Panc1 (cell line): ENCODE data around the gene SPTBN1.

ENCODE experiments used
- CTCF ChIP-seq: fragments of 450-650 bp; IDR thresholded peaks from 2 replicates; pipeline ENCODE4 v1.5.1; 2017; ENCODE audit warnings: mild to moderate bottlenecking
- POLR2AphosphoS5 ChIP-seq: IDR thresholded peaks from 2 replicates; pipeline ENCODE4 v1.6.1; 2012; ENCODE audit warnings: mild to moderate bottlenecking, low read depth, low read length, moderate library complexity
- REST ChIP-seq, 2 experiments: IDR thresholded peaks; 2 replicates each; pipeline ENCODE4 v1.6.1; 2011 to 2012; ENCODE audit warnings: low read depth in 2 of 2, control low read depth in 1 of 2, low read length in 1 of 2, mild to moderate bottlenecking in 1 of 2, moderate library complexity in 1 of 2; ENCODE audit not compliant: insufficient read depth in 1 of 2
- SIN3A ChIP-seq: IDR thresholded peaks from 2 replicates; pipeline ENCODE4 v1.6.1; 2012; ENCODE audit warnings: low read depth, mild to moderate bottlenecking, low read length, moderate library complexity, borderline replicate concordance; ENCODE audit not compliant: insufficient read depth
- TCF7L2 ChIP-seq: IDR thresholded peaks from 2 replicates; pipeline ENCODE4 v1.6.1; 2011; ENCODE audit warnings: mild to moderate bottlenecking, low read depth, low read length, inconsistent platforms

- TF ChIP-seq POLR2AphosphoS5 (no peak), CTCF (no peak), SIN3A (no peak), TCF7L2 (no peak), REST (IDR thresholded peaks at IDR 0.05; ENCODE audit: insufficient read depth in 1 of 2, low read depth in 2 of 2, low read length in 1 of 2) (no peak)
Measured at GRCh38 chr2:54543733-54544396, 87.7 kb downstream of the SPTBN1 start.
